ENCODE results near the gene METTL16. TPM values are rescaled to one million over a fixed set of nuclear protein-coding genes. Genes with fewer than 3 reads are reported as not detected.
A peak's percentile ranks its signal among the peaks of the same experiment; 100 is the strongest.

The METTL16 gene
- total RNA-seq, 2 experiments from 2014 or later: 55.7 to 58.0 TPM

DNA sequence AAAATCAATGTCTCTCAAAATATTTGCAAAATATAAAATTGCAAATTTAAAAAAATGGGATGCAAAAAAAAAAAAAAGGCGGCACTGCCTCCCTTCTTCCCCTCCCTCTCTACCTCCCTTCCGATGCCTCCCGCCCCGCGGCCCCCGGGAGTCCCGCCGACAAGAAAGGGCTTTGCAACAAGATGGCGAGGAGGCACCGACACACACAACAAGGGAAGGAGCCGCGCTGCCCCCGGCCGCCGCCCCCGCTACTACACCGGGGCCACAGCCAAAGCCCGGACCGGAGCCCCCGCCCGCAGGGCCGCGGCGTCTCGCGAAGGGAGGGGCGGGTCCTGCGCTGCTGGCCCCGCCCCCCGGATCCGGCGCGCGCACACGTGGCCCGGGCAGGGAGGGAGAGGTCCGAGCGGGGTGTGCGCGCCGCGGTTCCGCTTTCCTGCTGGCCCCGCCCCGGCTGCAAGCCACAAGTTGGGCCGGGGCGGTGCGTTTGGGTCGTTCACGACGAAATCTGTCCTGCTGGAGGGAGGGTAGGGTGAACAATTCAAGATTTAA, 110.7 kb downstream of the METTL16 start, which contains the start of gene MNT:
Gene MNT (minus strand): TSS at position 184 of the 549 bp plus-strand sequence. CDS start 348 bp downstream, outside the sequence.
- H3K9me3 ChIP-seq (ENCODE audit: control insufficient read depth in 1 of 2, insufficient read depth in 1 of 2, low read length in 2 of 2): no peaks in the 10 kb centered on the region
- no peaks in the 10 kb centered on the region for H3K36me3 ChIP-seq (ENCODE audit: insufficient read depth, low read length)
- no peaks in the 10 kb centered on the region for H3K27me3 ChIP-seq (ENCODE audit: control insufficient read depth in 1 of 2, insufficient read depth in 2 of 2, low read length in 2 of 2)
- no peaks in the 10 kb centered on the region for H3K9me3 Mint-ChIP-seq
- H3K27me3 Mint-ChIP-seq: no peaks in the 10 kb centered on the region
- H3K27ac ChIP-seq (ENCODE audit: low read depth in 1 of 2, low read length in 2 of 2): peak within 1 kb of the TSS; percentile 93 to 100
- peaks cover 57% of the 10 kb centered on the region for H3K4me1 ChIP-seq (ENCODE audit: insufficient read depth, low read length)
- peak within 1 kb of the TSS; percentile 100 for H3K4me3 Mint-ChIP-seq
- DNase-seq (peak; percentile 83 to 98 (median 92)), ATAC-seq (ENCODE audit: poor library complexity) (peak; percentile 45)
- intact Hi-C loops (cut with DNase I, micrococcal nuclease): loop anchor here (1.0 to 5.0 kb wide), 7 partner anchors 8 to 359 kb away; partner anchors contain the start of genes SGSM2 (in 2 of the 2), TSR1 (in 2 of the 2) and OVCA2 (in 1 of the 2)
- peaks cover 51% of the 10 kb centered on the region for H3K4me1 Mint-ChIP-seq (ENCODE audit: low read depth)
- TF ChIP-seq, protein P1, sequence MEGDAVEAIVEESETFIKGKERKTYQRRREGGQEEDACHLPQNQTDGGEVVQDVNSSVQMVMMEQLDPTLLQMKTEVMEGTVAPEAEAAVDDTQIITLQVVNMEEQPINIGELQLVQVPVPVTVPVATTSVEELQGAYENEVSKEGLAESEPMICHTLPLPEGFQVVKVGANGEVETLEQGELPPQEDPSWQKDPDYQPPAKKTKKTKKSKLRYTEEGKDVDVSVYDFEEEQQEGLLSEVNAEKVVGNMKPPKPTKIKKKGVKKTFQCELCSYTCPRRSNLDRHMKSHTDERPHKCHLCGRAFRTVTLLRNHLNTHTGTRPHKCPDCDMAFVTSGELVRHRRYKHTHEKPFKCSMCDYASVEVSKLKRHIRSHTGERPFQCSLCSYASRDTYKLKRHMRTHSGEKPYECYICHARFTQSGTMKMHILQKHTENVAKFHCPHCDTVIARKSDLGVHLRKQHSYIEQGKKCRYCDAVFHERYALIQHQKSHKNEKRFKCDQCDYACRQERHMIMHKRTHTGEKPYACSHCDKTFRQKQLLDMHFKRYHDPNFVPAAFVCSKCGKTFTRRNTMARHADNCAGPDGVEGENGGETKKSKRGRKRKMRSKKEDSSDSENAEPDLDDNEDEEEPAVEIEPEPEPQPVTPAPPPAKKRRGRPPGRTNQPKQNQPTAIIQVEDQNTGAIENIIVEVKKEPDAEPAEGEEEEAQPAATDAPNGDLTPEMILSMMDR (IDR thresholded peaks at IDR 0.05): no peak
- peaks cover 28% of the 10 kb centered on the region for H3K36me3 Mint-ChIP-seq (ENCODE audit: low read depth)
- peak within 1 kb of the TSS; percentile 93 for H3K4me3 ChIP-seq (ENCODE audit: low read length)
- POLR2A ChIA-PET: interaction anchor here (0.8 to 6.5 kb wide), 19 partner anchors 9 to 1742 kb away, joined by 3 to 132 read pairs (median 6); partner anchors contain the start of genes METTL16, PAFAH1B1, SGSM2 and SMG6
- CTCF ChIA-PET: interaction anchor here (1.6 to 7.8 kb wide), 3 partner anchors 15 to 346 kb away, joined by 5 to 52 read pairs (median 11); partner anchors contain the start of gene HIC1
- peak within 1 kb of the TSS; percentile 99 for H3K27ac Mint-ChIP-seq

DNA sequence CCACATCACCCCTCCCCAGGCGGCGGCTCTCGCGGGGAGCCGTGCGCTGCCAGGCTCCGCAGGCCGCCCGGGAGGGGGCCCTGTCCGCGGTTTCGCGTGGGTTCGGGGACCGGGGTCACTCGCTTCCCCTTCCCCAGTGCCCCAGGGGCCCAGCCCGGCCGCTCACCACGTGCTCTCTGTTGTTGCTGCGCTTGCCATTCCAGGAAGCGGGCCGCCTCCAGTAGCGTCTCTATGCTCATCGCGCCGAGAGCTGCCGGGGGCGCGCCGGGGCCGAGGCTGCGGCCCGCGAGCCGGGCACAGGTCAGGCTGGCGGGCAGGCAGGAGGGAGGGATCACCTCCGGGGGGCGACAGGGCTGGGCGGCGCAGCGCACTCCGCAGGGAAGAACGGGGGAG, 111.2 kb downstream of the METTL16 start:
- H3K27ac Mint-ChIP-seq: peak overlapping the region; percentile 99
- Histone ChIP-seq H3K4me1 (ENCODE audit: insufficient read depth, low read length) (peaks cover 62% of the 10 kb centered on the region), H3K27me3 (ENCODE audit: control insufficient read depth in 1 of 2, insufficient read depth in 2 of 2, low read length in 2 of 2) (no peaks in the 10 kb centered on the region), H3K36me3 (ENCODE audit: insufficient read depth, low read length) (no peaks in the 10 kb centered on the region), H3K9me3 (ENCODE audit: control insufficient read depth in 1 of 2, insufficient read depth in 1 of 2, low read length in 2 of 2) (no peaks in the 10 kb centered on the region), H3K4me3 (ENCODE audit: low read length) (peak overlapping the region; percentile 93), H3K27ac (ENCODE audit: low read depth in 1 of 2, low read length in 2 of 2) (peak overlapping the region; percentile 93 to 98)
- TF ChIP-seq, protein P1 (IDR thresholded peaks at IDR 0.05): no peak
- ChIA-PET POLR2A (interaction anchor here (0.7 to 6.5 kb wide), 14 partner anchors 9 to 683 kb away, joined by 3 to 132 read pairs (median 8); partner anchors contain the start of genes METTL16, PAFAH1B1, SGSM2 and SMG6), CTCF (interaction anchor here (1.2 to 7.8 kb wide), 4 partner anchors 16 to 64 kb away, joined by 4 to 52 read pairs (median 10); partner anchors contain the start of gene TSR1)
- H3K9me3 Mint-ChIP-seq: no peaks in the 10 kb centered on the region
- no peak for ATAC-seq (ENCODE audit: poor library complexity)
- peak overlapping the region; percentile 100 for H3K4me3 Mint-ChIP-seq
- peaks cover 53% of the 10 kb centered on the region for H3K4me1 Mint-ChIP-seq (ENCODE audit: low read depth)
- H3K36me3 Mint-ChIP-seq (ENCODE audit: low read depth): peaks cover 27% of the 10 kb centered on the region
- H3K27me3 Mint-ChIP-seq: no peaks in the 10 kb centered on the region
- peak; percentile 33 to 74 (median 52) for DNase-seq
- intact Hi-C loops (cut with DNase I, micrococcal nuclease): loop anchor here (2.0 to 5.0 kb wide), 3 partner anchors 64 to 358 kb away; partner anchors contain the start of genes SGSM2 (in 2 of the 2), TSR1 (in 2 of the 2) and OVCA2 (in 1 of the 2)

DNA sequence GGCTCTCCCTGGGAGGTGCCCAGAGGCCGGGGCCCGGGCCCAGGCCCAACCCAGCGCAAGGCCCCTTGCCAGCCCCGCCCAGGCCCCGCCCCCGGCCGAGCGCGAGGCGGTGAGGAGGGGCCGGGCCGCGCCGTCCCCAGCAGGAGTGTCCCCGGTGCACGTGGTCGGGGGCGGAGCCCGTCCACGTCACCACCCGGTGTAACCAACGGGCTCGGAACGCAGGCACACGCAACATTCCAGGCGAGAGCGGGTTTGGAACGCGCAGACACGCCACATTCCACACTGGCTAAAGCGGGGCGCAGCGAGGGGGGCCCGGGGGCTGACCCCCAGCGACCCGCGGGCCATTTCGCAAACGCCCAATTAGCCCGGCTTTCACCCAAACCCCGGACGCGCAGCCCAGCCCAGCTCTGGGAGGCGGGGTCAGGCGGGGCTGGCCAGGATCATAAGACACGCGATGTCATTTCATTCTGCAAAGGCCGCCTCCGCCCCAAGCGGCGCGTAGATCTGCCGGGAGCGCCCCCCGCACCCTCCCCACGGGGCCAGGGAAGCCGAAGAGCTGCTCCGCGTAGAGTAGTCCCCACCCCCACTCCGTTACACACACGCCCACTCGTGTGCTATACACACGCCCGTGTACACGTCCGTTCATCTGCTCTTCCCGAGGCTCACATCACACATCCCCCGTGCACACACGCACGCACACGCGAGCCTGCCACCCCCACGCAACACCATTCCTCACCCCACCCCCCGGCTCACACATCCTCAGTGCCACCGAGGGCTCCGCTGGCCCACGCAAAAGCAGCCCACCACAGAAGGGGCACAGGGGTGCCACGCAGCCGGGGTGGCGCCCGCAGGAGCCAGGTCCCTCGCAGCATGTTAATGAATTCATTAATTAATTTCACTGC, 111.9 kb downstream of the METTL16 start:
- CTCF ChIA-PET: interaction anchor here (1.2 to 7.8 kb wide), 5 partner anchors 16 to 155 kb away, joined by 3 to 52 read pairs (median 5); partner anchors contain the start of gene TSR1
- intact Hi-C loops (cut with DNase I, micrococcal nuclease): loop anchor here (2.0 to 10.0 kb wide), 5 partner anchors 63 to 358 kb away; partner anchors contain the start of genes SGSM2 (in 2 of the 2), TSR1 (in 2 of the 2), CLUH (in 1 of the 2) and OVCA2 (in 1 of the 2)
- H3K36me3 Mint-ChIP-seq (ENCODE audit: low read depth): peaks cover 22% of the 10 kb centered on the region
- H3K4me1 Mint-ChIP-seq (ENCODE audit: low read depth): peaks cover 57% of the 10 kb centered on the region
- TF ChIP-seq, protein P1 (IDR thresholded peaks at IDR 0.05): no peak
- Histone ChIP-seq H3K4me1 (ENCODE audit: insufficient read depth, low read length) (peaks cover 69% of the 10 kb centered on the region), H3K27me3 (ENCODE audit: control insufficient read depth in 1 of 2, insufficient read depth in 2 of 2, low read length in 2 of 2) (no peaks in the 10 kb centered on the region), H3K36me3 (ENCODE audit: insufficient read depth, low read length) (peaks cover 2% of the 10 kb centered on the region), H3K9me3 (ENCODE audit: control insufficient read depth in 1 of 2, insufficient read depth in 1 of 2, low read length in 2 of 2) (no peaks in the 10 kb centered on the region), H3K27ac (ENCODE audit: low read depth in 1 of 2, low read length in 2 of 2) (peak overlapping the region; percentile 93 to 98), H3K4me3 (ENCODE audit: low read length) (peak overlapping the region; percentile 93)
- peak overlapping the region; percentile 100 for H3K4me3 Mint-ChIP-seq
- no peaks in the 10 kb centered on the region for H3K27me3 Mint-ChIP-seq
- ATAC-seq (ENCODE audit: poor library complexity): peak; percentile 39
- peak; percentile 78 to 97 (median 90) for DNase-seq
- H3K9me3 Mint-ChIP-seq: no peaks in the 10 kb centered on the region
- POLR2A ChIA-PET: interaction anchor here (0.7 to 6.5 kb wide), 13 partner anchors 8 to 1967 kb away, joined by 3 to 132 read pairs (median 6); partner anchors contain the start of genes METTL16, PAFAH1B1, SGSM2 and TSR1
- H3K27ac Mint-ChIP-seq: peak overlapping the region; percentile 99
